Measurements from ENCODE around the gene MPPED1.

The MPPED1 gene

DNA sequence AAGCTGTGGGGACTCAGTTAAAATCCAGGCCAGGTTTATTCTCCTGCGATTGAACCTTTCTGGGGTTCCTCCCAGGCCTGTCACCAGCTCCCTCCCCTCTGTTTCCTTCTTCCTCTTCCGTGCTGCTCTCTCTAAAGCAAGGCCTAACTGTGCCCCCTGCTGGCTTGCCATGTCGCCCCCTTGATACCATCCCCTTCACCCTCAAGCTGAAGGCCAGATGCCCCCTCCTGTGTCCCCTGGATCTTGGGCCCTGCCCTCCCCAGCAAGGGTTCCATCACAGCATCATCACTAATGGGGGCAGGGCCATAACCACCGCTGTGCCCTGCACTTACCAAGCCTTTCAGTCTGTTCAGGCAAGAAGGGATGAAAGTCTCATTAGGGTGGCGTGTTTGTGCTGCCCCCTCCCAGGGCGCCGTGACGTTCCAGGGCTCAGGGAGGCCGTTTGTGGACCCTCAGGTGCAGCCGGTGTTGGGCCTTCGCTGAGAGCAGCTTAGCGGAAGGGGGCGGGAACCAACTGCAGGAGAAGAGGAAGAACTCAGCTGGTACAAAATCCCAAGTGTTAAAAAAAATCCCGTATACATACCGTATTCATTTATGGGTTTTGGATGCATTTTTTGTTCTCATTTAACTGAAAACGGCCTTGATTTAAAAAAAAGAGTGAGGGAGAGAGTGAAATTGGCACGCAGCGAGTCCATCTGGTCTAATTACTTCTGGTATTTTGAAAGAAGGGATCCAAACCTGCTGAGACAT is 69.9 kb downstream of the MPPED1 start:
- ChIA-PET POLR2A (no interaction called here), CTCF (no interaction called here)
- no peak for DNase-seq (ENCODE audit: low read depth, low spot score)
- H3K4me3 ChIP-seq (ENCODE audit: low read depth, low read length): no peak overlapping the region
- TF ChIP-seq, protein P1, sequence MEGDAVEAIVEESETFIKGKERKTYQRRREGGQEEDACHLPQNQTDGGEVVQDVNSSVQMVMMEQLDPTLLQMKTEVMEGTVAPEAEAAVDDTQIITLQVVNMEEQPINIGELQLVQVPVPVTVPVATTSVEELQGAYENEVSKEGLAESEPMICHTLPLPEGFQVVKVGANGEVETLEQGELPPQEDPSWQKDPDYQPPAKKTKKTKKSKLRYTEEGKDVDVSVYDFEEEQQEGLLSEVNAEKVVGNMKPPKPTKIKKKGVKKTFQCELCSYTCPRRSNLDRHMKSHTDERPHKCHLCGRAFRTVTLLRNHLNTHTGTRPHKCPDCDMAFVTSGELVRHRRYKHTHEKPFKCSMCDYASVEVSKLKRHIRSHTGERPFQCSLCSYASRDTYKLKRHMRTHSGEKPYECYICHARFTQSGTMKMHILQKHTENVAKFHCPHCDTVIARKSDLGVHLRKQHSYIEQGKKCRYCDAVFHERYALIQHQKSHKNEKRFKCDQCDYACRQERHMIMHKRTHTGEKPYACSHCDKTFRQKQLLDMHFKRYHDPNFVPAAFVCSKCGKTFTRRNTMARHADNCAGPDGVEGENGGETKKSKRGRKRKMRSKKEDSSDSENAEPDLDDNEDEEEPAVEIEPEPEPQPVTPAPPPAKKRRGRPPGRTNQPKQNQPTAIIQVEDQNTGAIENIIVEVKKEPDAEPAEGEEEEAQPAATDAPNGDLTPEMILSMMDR (IDR thresholded peaks at IDR 0.05; ENCODE audit: insufficient read depth, low read length, missing control alignments): no peak

DNA sequence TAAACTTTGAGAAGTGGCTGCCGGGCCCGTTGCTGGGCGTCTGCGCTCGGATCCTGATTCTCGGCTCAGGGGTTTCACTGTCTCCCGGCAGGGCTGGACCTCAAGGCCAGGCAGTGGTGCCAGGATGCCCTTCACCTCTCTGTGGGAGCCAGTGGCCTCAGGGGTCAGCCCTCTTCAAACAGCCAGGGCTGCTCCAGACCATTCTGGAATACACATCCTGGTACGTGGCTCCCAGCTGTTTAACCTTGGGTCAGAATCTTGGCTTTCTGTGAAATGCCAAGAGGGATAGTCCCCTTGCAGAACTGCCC is 70.5 kb downstream of the MPPED1 start:
- no peak overlapping the region for H3K4me3 ChIP-seq (ENCODE audit: low read depth, low read length)
- TF ChIP-seq, protein P1 (IDR thresholded peaks at IDR 0.05; ENCODE audit: insufficient read depth, low read length, missing control alignments): no peak
- ChIA-PET CTCF (no interaction called here), POLR2A (no interaction called here)
- no peak for DNase-seq (ENCODE audit: low read depth, low spot score)

GRCh38 chr22:43483266-43483665 is 71.5 kb downstream of the MPPED1 start:
- no peak for DNase-seq (ENCODE audit: low read depth, low spot score)
- H3K4me3 ChIP-seq (ENCODE audit: low read depth, low read length): no peak overlapping the region
- TF ChIP-seq, protein P1 (IDR thresholded peaks at IDR 0.05; ENCODE audit: insufficient read depth, low read length, missing control alignments): no peak
- CTCF ChIA-PET: no interaction called here
- POLR2A ChIA-PET: no interaction called here

- POLR2A ChIA-PET: no interaction called here
- CTCF ChIA-PET: no interaction called here
- DNase-seq (ENCODE audit: low read depth, low spot score): no peak
- TF ChIP-seq, protein P1 (IDR thresholded peaks at IDR 0.05; ENCODE audit: insufficient read depth, low read length, missing control alignments): no peak
- H3K4me3 ChIP-seq (ENCODE audit: low read depth, low read length): no peak overlapping the region
Measured at GRCh38 chr22:43483669-43484068, 71.9 kb downstream of the MPPED1 start.

- CTCF ChIA-PET: no interaction called here
- TF ChIP-seq, protein P1 (IDR thresholded peaks at IDR 0.05; ENCODE audit: insufficient read depth, low read length, missing control alignments): no peak
- DNase-seq (ENCODE audit: low read depth, low spot score): no peak
- POLR2A ChIA-PET: no interaction called here
- H3K4me3 ChIP-seq (ENCODE audit: low read depth, low read length): no peak overlapping the region
Measured at GRCh38 chr22:43484227-43484626, 72.4 kb downstream of the MPPED1 start.

GRCh38 chr22:43485502-43486089 is 73.8 kb downstream of the MPPED1 start:
- H3K4me3 ChIP-seq (ENCODE audit: low read depth, low read length): no peak overlapping the region
- DNase-seq (ENCODE audit: low read depth, low spot score): no peak
- ChIA-PET CTCF (no interaction called here), POLR2A (no interaction called here)
- TF ChIP-seq, protein P1 (IDR thresholded peaks at IDR 0.05; ENCODE audit: insufficient read depth, low read length, missing control alignments): no peak
